Umbilical cord (tissue), 2 donors: ENCODE measurements around the gene PLPP2. TPM values are rescaled to one million over a fixed set of nuclear protein-coding genes. Genes with fewer than 3 reads are reported as not detected.

Experiments
- DNase-seq: peaks from one replicate; pipeline ENCODE4 v3.0.0-alpha.2; 2015; ENCODE audit warnings: low spot score
- total RNA-seq: library from RNA; depleted of rRNA; stranded (reverse); fragments of >200 nt; gene quantifications from one replicate; pipeline ENCODE4 v1.2.3, GENCODE V29; 2014; ENCODE audit warnings: low replicate concordance; ENCODE audit not compliant: insufficient read depth

The PLPP2 gene
- total RNA-seq: 0.72 TPM

GRCh38 chr19:291006-291521 is at the start of gene PLPP2:
Gene PLPP2 (minus strand): TSS chr19:291403. CDS start chr19:291336, 67 bp downstream.
- DNase-seq: no peak

GRCh38 chr19:340620-341385 is 49.6 kb upstream of the PLPP2 start:
- DNase-seq: no peak

- no peak for DNase-seq
These were observed 48.2 kb upstream of the PLPP2 start for GRCh38 chr19:339262-339887.

- no peak for DNase-seq
These were observed 47.2 kb upstream of the PLPP2 start for GRCh38 chr19:338421-338820.

DNA sequence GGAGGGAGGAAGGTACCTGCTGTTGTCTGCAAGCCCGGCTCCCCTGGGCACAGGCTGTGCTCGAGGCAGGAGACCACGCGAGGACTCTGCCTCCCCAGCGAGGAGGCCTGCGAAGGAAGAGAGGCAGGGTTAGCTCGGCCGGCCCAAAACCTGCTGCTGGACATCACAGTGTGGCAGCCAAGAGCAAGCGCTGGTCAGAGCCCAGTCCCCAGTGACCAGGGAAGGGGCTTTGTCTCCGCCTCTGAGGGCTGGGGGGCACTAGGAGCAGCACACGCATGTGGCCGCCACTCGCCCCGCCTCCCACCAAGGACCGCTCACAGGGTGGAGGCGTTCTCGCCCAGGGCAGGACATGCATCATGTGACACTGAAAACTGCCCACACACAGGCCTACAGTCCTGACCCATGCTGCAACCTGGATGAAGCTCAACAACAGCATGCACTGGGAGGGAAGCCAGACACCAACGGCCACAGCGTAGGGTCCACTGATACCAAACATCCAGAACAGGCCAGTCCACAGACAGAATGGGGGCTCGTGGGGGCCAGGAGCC is 44.9 kb upstream of the PLPP2 start:
- DNase-seq: no peak

GRCh38 chr19:335486-336066 is 44.4 kb upstream of the PLPP2 start:
- no peak for DNase-seq

- no peak for DNase-seq
These were observed 43.9 kb upstream of the PLPP2 start for GRCh38 chr19:335072-335471.

GRCh38 chr19:334296-335071 is 43.3 kb upstream of the PLPP2 start:
- no peak for DNase-seq

GRCh38 chr19:330503-330902 is 39.3 kb upstream of the PLPP2 start:
- no peak for DNase-seq

DNA sequence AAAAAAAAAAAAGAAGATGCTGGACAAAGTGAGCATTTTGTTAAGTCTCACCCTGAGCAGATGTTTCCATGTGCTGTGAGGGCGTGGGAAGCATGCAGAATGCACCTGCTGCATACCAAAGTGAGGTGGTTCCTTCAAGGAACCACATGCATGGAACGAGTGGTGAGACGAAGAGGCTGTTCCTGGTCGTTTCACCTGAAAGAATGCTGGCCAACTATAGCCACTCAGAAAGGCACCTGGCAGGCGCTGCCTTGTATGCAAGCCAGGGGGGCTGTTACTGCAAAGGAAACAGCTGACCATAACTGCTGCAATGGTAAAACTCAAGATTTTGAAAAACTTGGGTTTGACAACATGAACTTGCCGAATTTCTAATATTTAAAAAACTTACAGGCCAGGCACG is 38.7 kb upstream of the PLPP2 start:
- DNase-seq: no peak

DNA sequence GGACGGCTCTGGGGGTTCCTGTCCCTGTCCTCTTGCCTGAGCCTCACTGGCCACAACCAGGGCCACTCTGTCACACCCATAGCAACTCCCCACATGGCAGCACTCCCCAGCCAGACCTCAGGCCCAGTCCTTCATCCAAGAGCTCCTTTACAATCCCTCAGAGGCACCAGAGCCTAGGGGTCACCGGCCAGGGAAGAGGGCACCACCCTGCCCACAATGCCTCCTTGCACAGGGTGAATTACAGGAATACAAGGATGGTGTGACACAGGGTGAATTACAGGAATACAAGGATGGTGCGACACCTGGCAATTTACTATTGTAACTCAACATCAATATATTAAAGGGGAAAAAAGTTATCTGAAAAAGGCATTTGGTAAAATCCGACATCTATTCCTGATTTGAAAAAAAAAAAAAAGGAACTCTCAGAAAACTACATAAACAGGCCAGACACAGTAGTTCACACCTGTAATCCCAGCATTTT is 36.9 kb upstream of the PLPP2 start:
- DNase-seq: no peak

DNA sequence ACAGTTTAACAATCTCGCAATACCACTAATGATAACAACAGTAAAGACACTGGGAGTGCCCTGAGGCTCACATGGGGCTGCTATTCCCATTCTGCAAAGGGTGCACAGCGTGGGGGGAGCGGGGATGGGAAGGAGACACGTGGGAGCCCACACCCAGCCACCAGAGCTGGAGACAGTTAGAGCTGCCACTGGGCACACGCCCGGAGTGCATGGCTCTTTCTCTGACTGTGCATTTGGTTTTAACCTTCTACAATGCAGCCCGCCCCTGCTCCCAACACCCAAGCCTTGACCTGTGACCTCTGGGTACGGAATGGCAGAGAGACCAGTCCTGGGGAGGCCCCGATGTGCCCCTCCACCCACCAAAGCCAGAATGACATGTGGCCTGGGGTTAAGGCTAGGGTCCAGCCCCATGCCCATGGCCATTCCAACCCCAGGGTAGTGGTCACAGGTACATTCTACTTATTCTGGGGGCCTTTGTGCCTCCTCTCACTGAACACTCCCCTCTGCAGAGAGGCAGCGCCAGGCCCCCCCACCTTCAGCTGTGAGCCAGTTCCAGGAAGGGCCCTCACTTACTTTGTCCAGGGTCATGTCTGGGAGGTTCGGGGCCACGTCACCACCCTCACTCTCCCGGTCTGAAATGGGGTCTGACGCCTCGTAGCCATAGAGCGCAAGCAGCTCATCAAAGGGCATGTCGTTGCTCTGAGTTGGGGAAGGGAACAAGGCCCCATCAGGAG is 36.3 kb upstream of the PLPP2 start:
- no peak for DNase-seq

- DNase-seq: no peak
These were observed 35.7 kb upstream of the PLPP2 start for GRCh38 chr19:326871-327270.

- DNase-seq: no peak
These were observed 34.8 kb upstream of the PLPP2 start for GRCh38 chr19:325937-326565.

DNA sequence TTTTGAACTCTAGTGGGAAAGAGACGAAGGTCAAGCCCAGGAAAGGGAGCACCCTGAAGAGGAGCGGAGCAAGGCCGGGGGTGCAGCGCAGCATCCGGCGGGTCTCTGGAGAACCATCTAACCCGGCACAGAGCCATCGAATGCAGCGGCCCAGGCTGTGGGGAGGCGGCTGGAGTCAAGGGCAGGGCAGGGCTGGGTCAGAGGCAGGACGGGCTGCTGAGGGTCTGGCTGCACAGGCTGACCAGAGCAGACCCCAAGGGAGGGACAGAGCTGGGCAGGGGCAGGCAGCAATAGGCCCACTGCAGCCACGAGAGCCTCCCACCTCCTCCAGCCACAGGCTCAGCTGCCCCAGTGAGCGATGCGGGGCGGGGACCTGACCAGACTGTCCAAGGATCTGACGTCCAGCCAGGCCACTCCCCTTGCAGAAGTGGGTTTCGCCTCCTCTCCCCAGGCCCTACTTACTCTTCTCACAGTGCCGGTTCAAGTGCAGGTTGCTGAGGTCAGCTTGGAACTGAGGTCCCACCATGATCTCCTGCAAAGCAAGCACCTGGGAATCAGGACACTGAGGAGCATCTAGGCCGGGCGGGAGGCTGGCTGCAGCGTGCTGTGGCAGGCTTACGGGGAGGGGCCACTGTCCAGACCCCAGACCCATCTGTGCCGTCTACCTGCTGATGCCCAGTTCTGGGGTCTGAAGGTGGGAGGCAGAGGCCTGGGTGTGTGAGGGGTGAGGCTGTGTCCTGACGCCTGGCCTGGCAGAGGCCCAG is 34.2 kb upstream of the PLPP2 start:
- no peak for DNase-seq

DNA sequence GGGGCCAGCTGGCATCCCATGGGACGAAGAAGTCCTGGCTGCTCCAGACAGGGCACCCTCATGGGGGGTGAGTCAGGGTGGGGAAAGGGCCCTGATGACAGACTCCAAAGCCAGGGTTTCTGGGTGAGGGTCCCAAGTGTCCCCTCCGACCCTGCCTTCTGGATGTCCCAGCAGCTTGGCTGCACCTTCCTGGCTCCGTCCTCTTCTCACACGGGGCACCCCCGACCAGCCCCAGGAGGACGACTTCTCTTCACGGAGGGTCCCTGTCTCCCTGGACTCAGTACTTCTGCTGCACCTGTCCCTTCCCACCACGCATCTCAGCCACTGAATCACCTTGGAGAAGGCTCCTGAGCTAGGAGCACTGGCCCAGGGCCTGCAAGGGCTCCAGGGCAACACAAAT is 33.5 kb upstream of the PLPP2 start:
- DNase-seq: no peak

- no peak for DNase-seq
These were observed 31.4 kb upstream of the PLPP2 start for GRCh38 chr19:322616-323015.

GRCh38 chr19:318509-318774 is 27.2 kb upstream of the PLPP2 start:
- DNase-seq: no peak

DNA sequence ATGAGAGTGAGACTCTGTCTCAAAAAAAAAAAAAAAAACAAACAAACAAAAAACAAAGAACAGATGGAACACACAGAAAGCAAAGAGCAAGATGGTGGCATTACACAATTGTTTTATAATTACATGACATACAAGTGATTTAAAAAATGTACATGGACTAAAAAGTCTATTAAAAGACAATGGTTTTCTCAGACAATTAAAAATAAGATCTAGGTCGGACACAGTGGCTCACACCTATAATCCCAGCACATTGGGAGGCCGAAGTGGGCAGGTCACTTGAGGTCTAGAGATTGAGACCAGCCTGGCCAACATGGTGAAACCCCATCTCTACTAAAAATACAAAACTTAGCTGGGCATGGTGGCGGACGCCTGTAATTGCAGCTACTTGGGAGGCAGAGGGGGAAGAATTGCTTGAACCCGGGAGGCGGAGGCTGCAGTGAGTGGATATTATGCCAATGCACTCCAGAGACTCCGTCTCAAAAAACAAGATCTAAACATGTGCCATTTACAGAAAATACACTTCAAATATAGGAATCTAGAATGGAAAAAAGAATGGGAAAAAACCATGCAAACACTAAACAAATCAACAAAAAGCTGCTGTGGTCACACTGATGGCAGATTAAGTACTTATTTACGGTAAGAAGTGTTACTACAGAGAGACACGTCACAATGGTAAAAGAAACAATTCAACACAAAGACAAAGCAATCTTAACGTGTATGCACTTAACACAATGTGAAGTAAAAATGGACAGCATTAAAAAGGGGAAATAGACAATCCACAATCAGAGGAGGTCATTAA is 26.7 kb upstream of the PLPP2 start:
- DNase-seq: no peak
